NCI-H1105 treated with DMSO at 0.1 percent for 48 hours (cell line): Measurements from ENCODE around the gene TICAM2.

Experiments used
- DNase-seq: peaks from one replicate; lab custom pipeline; 2025; lab: John Stamatoyannopoulos, UW

TICAM2 gene

GRCh38 chr5:115531787-115532367 lies 70.4 kb downstream of the TICAM2 start:
- no peak for DNase-seq

GRCh38 chr5:115531380-115531779 lies 70.9 kb downstream of the TICAM2 start:
- no peak for DNase-seq

- no peak for DNase-seq
These were observed 71.9 kb downstream of the TICAM2 start for GRCh38 chr5:115530426-115530825.
